HG02571 (cell line): ENCODE data around the gene ATF4.

ENCODE experiments used
- ATAC-seq: cut with Tn5 transposase; IDR thresholded peaks from one replicate; pipeline ENCODE4 v1.9.1; 2021; ENCODE audit warnings: mild to moderate bottlenecking, moderate library complexity; ENCODE audit not compliant: unreplicated experiment

The ATF4 gene

GRCh38 chr22:39528080-39528661 is 7.8 kb downstream of the ATF4 start:
- ATAC-seq: no peak

- ATAC-seq: no peak
Measured at GRCh38 chr22:39528681-39529486, 8.5 kb downstream of the ATF4 start.

GRCh38 chr22:39529487-39529851 is 9.1 kb downstream of the ATF4 start:
- no peak for ATAC-seq

GRCh38 chr22:39530116-39530515 is 9.8 kb downstream of the ATF4 start:
- ATAC-seq: no peak

- no peak for ATAC-seq
Measured at GRCh38 chr22:39530692-39531331, 10.4 kb downstream of the ATF4 start.

GRCh38 chr22:39532215-39533073 is 12.1 kb downstream of the ATF4 start, which contains the start of gene RPS19BP1:
Gene RPS19BP1, minus strand, starts transcription at chr22:39532748. Its CDS starts 10 bp downstream, at chr22:39532738.
- peak; percentile 69 for ATAC-seq

- no peak for ATAC-seq
Measured at GRCh38 chr22:39534092-39534506, 13.7 kb downstream of the ATF4 start.

GRCh38 chr22:39534591-39535356 is 14.4 kb downstream of the ATF4 start:
- no peak for ATAC-seq

GRCh38 chr22:39535357-39535725 is 15.0 kb downstream of the ATF4 start:
- ATAC-seq: no peak

GRCh38 chr22:39535831-39536449 is 15.6 kb downstream of the ATF4 start:
- ATAC-seq: no peak

- ATAC-seq: no peak
Measured at GRCh38 chr22:39536711-39537110, 16.3 kb downstream of the ATF4 start.

- ATAC-seq: no peak
Measured at GRCh38 chr22:39537975-39538374, 17.6 kb downstream of the ATF4 start.

- ATAC-seq: no peak
Measured at GRCh38 chr22:39543095-39543494, 22.7 kb downstream of the ATF4 start.

- no peak for ATAC-seq
Measured at GRCh38 chr22:39545386-39546365, 25.3 kb downstream of the ATF4 start.

GRCh38 chr22:39546889-39547586 is 26.7 kb downstream of the ATF4 start:
- ATAC-seq: no peak

GRCh38 chr22:39547587-39547947 is 27.2 kb downstream of the ATF4 start:
- ATAC-seq: no peak

GRCh38 chr22:39553429-39553828 is 33.1 kb downstream of the ATF4 start:
- no peak for ATAC-seq

GRCh38 chr22:39554151-39554550 is 33.8 kb downstream of the ATF4 start:
- ATAC-seq: no peak
